GM12878 (cell line): ENCODE data around the gene BBLN.

Experiments used
- CBFB ChIP-seq: IDR thresholded peaks from 2 replicates; pipeline ENCODE4 v1.6.1; 2016; ENCODE audit warnings: antibody characterized with exemption, low read depth
- ELK1 ChIP-seq: IDR thresholded peaks from 2 replicates; pipeline ENCODE4 v1.6.1; 2012; ENCODE audit warnings: low read depth, low read length, improper control_type of control experiment
- ETV6 ChIP-seq, 2 experiments: fragments of 450-650 bp in 1 of 2; IDR thresholded peaks in 1 of 2; conservative IDR thresholded peaks in 1 of 2; 2 replicates each; pipeline ENCODE4 v1.6.1; 2014; ENCODE audit warnings: antibody characterized with exemption in 1 of 2, borderline replicate concordance in 1 of 2, low read depth in 1 of 2, mild to moderate bottlenecking in 1 of 2, moderate library complexity in 1 of 2
- EZH2 ChIP-seq: IDR thresholded peaks from 2 replicates; pipeline ENCODE4 v1.6.1; 2012; ENCODE audit warnings: low read depth, mild to moderate bottlenecking, control low read depth, inconsistent platforms, low read length, borderline replicate concordance; ENCODE audit not compliant: control insufficient read depth
- GATAD2B ChIP-seq: fragments of 450-650 bp; conservative IDR thresholded peaks from 2 replicates; pipeline ENCODE4 v1.6.1; 2017; ENCODE audit warnings: low read depth, mild to moderate bottlenecking, moderate library complexity
- MEF2A ChIP-seq: IDR thresholded peaks from 2 replicates; pipeline ENCODE4 v1.6.1; 2011; ENCODE audit warnings: low read depth, mild to moderate bottlenecking, low read length, moderate library complexity; ENCODE audit not compliant: insufficient read depth
- POLR2AphosphoS2 ChIP-seq: IDR thresholded peaks from 2 replicates; pipeline ENCODE4 v1.6.1; 2011; ENCODE audit warnings: low read depth, mild to moderate bottlenecking, low read length, improper control_type of control experiment, moderate library complexity
- TF ChIP-seq, protein P1 (sequence below), 3 experiments: IDR thresholded peaks in 2 of 3; conservative IDR thresholded peaks in 1 of 3; 2 replicates each; pipeline ENCODE4 v1.5.1; 2011; ENCODE audit warnings: low read depth in 3 of 3, low read length in 3 of 3, mild to moderate bottlenecking in 3 of 3, control low read depth in 2 of 3, moderate library complexity in 2 of 3, inconsistent platforms in 1 of 3, mixed read lengths in 1 of 3; ENCODE audit not compliant: control insufficient read depth in 2 of 3, insufficient read depth in 1 of 3; ENCODE audit errors: extremely low read depth in 1 of 3

DNA sequence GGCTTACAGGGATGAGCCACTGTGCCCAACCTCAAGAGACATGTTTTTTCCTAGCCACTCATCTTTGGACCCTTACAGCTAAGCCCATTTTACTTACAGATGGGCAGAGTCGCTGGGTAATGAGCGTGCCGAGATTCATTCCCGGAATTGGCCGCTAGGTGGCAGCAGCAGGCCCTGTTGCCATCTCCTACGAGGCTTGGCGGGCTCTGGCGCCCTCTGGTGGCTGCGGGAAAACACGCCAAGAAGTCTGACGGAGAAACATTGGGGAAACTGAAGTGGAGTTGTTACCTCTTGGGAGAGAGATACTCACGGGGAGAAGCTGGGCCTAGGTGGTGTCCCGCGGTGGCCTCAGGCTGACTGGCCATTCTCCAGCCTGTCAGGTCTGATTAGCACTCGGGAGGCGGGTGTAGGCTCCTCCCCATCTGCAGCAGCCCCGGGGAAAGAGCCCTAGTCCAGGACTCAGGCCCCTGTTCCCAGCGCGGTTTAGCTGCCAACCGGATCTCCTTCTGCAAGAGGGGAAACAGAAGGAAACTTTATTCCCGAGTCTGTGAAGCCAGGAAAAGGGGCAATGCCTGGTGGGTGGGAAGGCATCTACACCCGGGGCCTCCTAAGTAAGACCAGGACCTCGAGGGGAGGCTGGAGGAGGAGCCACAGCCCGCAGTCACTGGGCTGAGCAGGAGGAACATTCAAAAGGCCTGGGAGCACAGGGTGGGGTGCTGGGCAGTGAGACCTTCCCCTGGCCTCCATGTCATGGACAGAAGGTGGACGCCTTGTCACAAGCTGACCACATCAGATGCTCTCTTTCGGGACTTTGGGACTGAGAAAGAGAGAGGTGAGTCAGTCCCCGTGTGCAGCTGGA, 42.2 kb upstream of the BBLN start:
- TF ChIP-seq POLR2AphosphoS2 = no peak
- peak; percentile 54 for TF ChIP-seq CBFB
- 0 out of 2 replicates have a peak, but pooled peaks have one; percentile 50 for TF ChIP-seq MEF2A
- no peak for TF ChIP-seq ELK1
- TF ChIP-seq ETV6 (conservative IDR thresholded peaks at IDR 0.05 in 1 of 2, IDR thresholded peaks at IDR 0.05 in 1 of 2; ENCODE audit: borderline replicate concordance in 1 of 2, low read depth in 1 of 2) = no peak
- TF ChIP-seq, protein P1, sequence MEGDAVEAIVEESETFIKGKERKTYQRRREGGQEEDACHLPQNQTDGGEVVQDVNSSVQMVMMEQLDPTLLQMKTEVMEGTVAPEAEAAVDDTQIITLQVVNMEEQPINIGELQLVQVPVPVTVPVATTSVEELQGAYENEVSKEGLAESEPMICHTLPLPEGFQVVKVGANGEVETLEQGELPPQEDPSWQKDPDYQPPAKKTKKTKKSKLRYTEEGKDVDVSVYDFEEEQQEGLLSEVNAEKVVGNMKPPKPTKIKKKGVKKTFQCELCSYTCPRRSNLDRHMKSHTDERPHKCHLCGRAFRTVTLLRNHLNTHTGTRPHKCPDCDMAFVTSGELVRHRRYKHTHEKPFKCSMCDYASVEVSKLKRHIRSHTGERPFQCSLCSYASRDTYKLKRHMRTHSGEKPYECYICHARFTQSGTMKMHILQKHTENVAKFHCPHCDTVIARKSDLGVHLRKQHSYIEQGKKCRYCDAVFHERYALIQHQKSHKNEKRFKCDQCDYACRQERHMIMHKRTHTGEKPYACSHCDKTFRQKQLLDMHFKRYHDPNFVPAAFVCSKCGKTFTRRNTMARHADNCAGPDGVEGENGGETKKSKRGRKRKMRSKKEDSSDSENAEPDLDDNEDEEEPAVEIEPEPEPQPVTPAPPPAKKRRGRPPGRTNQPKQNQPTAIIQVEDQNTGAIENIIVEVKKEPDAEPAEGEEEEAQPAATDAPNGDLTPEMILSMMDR (IDR thresholded peaks at IDR 0.05 in 2 of 3, conservative IDR thresholded peaks at IDR 0.05 in 1 of 3; ENCODE audit: control insufficient read depth in 2 of 3, extremely low read depth in 1 of 3, insufficient read depth in 1 of 3, low read depth in 3 of 3, low read length in 3 of 3) = peak; percentile 100; a peak in 5 of 6 replicates
- TF ChIP-seq EZH2 = no peak
- TF ChIP-seq GATAD2B = no peak
